HG03280 (cell line): ENCODE measurements around the gene RIPK3.
"Not testable (repeated sequence)": the region's sequence is repeated elsewhere in the genome, so short reads cannot be mapped to it uniquely, and the experiment has no call there.

Experiments used
- ATAC-seq: cut with Tn5 transposase; IDR thresholded peaks from one replicate; pipeline ENCODE4 v1.9.1; 2021; ENCODE audit warnings: mild to moderate bottlenecking, moderate library complexity; ENCODE audit not compliant: unreplicated experiment

RIPK3 gene

GRCh38 chr14:24339284-24340151, at the start of gene RIPK3:
RIPK3 (minus strand) TSS chr14:24339991; CDS start chr14:24339826, 165 bp downstream.
- peak; percentile 86 for ATAC-seq

- ATAC-seq = no peak
These were observed 49.5 kb upstream of the RIPK3 start for GRCh38 chr14:24389226-24389848.

DNA sequence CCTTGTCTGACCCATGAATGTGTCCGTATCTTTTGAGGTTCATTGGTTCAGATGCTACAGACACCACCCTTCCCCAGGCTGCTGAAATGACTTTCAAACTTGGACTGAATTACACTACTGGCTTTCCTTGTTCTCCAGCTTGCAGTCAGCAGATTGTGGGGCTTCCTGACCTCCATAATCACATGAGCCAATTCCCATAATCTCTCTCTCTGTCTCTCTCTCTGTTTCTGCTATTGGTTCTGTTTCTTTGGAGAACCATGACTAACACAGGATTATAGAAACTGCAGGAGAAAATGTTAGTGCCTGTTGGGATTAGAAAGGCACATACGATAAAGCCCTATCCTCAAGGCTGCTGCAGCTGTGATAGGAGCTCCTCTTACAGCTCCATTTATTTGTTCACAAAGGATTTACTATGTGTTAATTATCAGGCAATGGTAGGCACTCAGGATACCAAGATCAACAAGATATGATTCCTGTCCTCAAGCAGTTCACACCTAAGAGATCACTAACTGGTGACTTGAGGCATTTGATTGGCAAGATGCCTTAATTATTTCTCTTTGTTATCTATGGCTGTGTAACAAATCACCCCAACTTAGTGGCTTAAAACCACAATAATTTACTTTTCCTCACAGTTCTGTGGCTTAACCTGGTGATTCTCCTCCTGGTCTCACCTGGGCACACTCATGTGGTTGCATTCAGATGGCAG, 48.8 kb upstream of the RIPK3 start:
- no peak for ATAC-seq

DNA sequence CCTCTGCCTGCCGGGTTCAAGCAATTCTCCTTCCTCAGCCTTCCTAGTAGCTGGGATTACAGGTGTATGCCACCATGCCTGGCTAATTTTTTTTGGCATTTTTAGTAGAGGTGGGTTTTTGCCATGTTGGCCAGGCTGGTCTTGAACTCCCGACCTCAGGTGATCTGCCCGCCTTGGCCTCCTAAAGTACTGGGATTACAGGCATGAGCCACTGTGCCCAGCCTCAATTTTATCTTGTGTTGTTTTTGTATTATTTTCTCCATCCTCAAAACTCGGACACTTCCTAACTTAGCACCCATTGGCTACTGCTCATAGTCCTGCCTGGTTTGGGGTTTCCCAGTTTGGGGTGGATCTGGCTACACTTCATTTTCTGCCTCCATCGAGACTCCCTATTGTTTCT, 47.8 kb upstream of the RIPK3 start:
- not testable (repeated sequence) for ATAC-seq

- ATAC-seq = no peak
These were observed 47.2 kb upstream of the RIPK3 start for GRCh38 chr14:24387009-24387345.

- no peak for ATAC-seq
These were observed 45.7 kb upstream of the RIPK3 start for GRCh38 chr14:24385524-24385923.

DNA sequence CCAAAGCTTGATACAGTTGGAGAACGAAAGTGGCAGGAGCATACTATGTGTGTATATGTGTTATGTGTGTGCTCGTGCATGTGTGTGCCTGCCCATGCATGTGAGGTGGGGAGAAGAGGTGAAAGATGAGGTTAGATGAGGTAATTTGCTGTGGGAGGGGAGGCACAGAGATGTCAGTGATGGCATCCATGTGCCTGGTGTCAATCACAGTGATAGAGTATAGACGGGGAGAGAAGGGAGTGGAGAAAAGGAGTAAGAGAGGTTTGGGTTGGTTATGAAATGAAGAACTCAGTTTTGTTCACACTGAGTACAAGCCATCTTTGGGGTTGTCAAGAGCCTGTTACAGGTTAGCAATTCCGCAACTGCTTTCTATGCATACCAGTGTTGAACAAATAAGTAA, 44.4 kb upstream of the RIPK3 start:
- ATAC-seq = no peak

DNA sequence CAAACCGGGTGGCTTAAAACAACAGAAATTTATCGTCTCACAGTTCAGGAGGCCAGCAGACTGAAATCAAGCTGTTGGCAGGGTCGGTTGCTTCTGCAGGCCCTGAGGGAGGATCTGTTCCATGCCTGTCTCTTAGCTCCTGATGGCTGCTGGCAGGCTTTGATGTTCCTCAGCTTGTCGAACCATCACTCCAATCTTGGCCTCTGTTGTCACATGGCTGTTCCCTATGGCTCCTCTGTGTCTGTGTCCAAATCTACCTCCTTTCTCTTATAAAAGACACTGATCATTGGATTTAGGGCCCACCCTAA, 42.2 kb upstream of the RIPK3 start:
- ATAC-seq = no peak

GRCh38 chr14:24381363-24382063, 41.7 kb upstream of the RIPK3 start:
- ATAC-seq = no peak

DNA sequence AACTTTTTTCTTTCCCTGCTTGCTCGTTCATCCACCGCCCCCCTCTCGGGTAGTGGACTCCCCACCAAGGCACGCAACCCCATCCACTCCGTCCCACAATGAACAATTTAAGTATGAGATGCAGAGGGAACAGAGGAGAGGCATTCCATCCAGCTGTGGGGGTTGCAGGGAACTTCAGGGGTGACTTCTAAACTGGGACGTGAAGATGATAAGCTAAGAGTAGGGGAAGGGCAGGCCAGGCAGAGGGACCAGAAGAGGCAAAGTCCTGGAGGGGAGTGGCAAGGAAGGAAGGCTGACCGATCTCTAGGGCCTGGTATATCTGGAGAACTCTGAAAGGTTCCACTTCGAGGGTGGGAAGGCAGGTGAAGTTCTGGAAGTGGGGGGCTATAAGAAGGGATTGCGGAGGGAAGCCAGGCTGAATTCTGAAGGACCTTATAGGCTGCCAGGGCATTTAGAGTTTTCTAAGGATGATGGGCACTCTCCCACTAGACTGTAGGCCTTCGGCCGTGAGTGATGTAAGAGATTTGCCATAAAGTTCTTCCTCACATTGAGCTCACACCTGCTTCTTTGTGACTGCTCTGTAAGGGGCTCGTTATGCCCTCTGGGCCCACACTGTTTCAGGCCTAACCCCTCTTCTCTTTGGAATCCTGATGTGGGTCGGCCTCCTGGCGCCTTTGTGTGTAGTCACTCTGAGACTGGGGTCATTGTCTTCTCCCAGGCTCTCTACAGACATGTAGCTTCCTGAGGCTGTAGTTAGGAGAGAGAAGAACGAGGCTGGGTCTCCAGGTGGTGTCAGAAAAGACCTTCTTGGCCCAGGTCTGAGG, 40.3 kb upstream of the RIPK3 start:
- no peak for ATAC-seq

DNA sequence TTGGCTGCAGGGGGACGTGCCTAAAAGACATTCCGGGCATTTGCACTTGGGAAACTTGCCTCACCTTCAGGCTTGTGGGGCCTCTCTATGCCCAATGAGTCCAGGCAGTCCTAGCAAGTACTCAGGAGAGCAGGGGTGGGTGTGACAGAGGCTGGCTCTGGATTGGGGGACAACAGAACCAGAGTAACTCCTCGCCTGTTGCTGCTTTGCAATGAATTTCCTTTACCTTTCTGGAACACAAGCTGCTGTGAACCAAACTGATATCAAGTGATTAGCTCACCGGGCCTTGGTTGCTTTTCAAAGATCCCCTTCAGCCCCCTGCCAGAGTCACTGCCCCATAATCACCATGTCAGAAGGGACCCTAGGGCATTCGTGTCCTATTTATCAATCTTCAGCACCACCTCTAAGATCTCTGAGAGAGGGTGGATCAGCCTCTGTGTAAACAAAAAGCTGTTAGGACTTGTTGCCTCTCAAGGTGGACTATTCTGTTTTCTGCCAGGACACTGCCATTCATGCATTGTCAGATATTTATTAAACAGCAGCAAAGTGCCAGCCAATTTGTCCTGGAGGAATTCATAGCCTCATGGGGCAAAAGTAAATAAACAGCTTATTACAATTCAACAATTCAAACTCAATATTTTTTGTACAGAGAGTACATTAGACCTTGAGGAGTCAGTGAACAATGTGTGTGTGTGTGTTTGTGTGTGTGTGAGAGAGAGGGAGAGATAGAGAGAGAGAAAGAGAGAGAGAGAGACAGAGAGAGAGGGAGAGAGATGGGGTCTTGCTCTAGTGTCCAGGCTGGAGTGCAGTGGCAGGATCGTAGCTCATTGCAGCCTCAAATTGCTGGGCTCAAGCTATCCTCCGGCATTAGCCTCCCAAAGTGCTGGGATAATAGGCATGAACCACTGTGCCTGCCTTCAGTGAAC, 39.5 kb upstream of the RIPK3 start:
- ATAC-seq = no peak

- no peak for ATAC-seq
These were observed 38.5 kb upstream of the RIPK3 start for GRCh38 chr14:24378327-24378726.

- ATAC-seq = no peak
These were observed 37.9 kb upstream of the RIPK3 start for GRCh38 chr14:24377657-24378056.

GRCh38 chr14:24377126-24377525, 37.3 kb upstream of the RIPK3 start:
- ATAC-seq = no peak

- ATAC-seq = no peak
These were observed 36.8 kb upstream of the RIPK3 start for GRCh38 chr14:24376448-24377070.

- ATAC-seq = no peak
These were observed 33.1 kb upstream of the RIPK3 start for GRCh38 chr14:24372701-24373416.

DNA sequence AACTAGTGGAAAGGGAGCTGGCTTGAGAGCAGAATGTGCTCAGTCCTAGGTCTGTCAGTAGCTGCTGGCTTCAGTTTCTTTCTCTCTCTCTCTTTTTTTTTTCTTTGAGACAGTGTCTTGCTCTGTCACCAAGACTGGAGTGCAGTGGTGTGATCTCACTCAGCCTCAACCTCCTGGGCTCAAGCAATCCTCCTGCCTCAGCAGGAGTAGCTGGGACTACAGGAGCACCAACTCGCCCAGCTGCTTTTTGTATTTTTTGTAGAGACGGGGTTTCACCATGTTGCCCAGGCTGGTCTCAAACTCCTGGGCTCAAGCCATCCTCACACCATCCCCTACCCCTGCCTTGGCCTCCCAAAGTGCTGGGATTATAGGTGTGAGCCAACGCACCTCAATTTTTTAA, 31.8 kb upstream of the RIPK3 start:
- ATAC-seq = not testable (repeated sequence)

- no peak for ATAC-seq
These were observed 31.0 kb upstream of the RIPK3 start for GRCh38 chr14:24370748-24371147.
